CD4-positive, alpha-beta T cell (primary cell): ENCODE measurements around the gene HOXB8. TPM values are rescaled to one million over a fixed set of nuclear protein-coding genes. Genes with fewer than 3 reads are reported as not detected.

Source experiments
- ATAC-seq: fragments of 200-7000 bp; cut with Tn5 transposase; one replicate; pipeline ENCODE4 v1.10.0; 2022; ENCODE audit warnings: mild to moderate bottlenecking; ENCODE audit not compliant: poor library complexity
- CTCF ChIA-PET: fragments of 350-600 bp; sonication (Branson Sonifier 250); formaldehyde crosslinking; loops from one replicate; lab custom pipeline; 2021; ENCODE audit warnings: antibody characterized with exemption, inconsistent platforms; lab: Charles Lee
- POLR2A ChIA-PET: fragments of 350-600 bp; sonication (Branson Sonifier 250); formaldehyde crosslinking; loops from one replicate; lab custom pipeline; 2021; ENCODE audit warnings: antibody characterized with exemption, inconsistent platforms; lab: Charles Lee
- DNase-seq, 14 experiments: peaks; one replicate each; pipeline ENCODE4 v3.0.0-alpha.2; 2013 to 2020; ENCODE audit warnings: mixed read lengths in 2 of 14
- H3K27ac ChIP-seq, 2 donors: one replicate each; pipeline versions ENCODE4 v1.5.1 to v1.7.0; 2013; ENCODE audit warnings: low read length in 2 of 2, low read depth in 1 of 2, mild to moderate bottlenecking in 1 of 2
- H3K27me3 ChIP-seq, 2 experiments: 1 replicate in 1 of 2; 2 replicates in 1 of 2; pipeline versions ENCODE4 v1.6.1 to v1.7.0; 2013; ENCODE audit warnings: low read length in 2 of 2, control low read depth in 1 of 2, mild to moderate bottlenecking in 1 of 2, moderate library complexity in 1 of 2; ENCODE audit not compliant: insufficient read depth in 2 of 2, control insufficient read depth in 1 of 2
- H3K36me3 ChIP-seq: one replicate; pipeline ENCODE4 v1.6.1; 2013; ENCODE audit warnings: low read length, control low read depth; ENCODE audit not compliant: insufficient read depth
- H3K4me1 ChIP-seq: one replicate; pipeline ENCODE4 v1.6.1; 2013; ENCODE audit warnings: low read length, control low read depth; ENCODE audit not compliant: insufficient read depth
- H3K4me3 ChIP-seq: one replicate; pipeline ENCODE4 v1.5.1; 2013; ENCODE audit warnings: mild to moderate bottlenecking, low read length, moderate library complexity
- H3K9me3 ChIP-seq, 2 experiments: 1 replicate in 1 of 2; 2 replicates in 1 of 2; pipeline versions ENCODE4 v1.6.1 to v1.7.0; 2013; ENCODE audit warnings: low read length in 2 of 2, mild to moderate bottlenecking in 2 of 2, control low read depth in 1 of 2, moderate library complexity in 1 of 2; ENCODE audit not compliant: control insufficient read depth in 1 of 2, insufficient read depth in 1 of 2
- H3K27ac Mint-ChIP-seq: one replicate; pipeline ENCODE4 v1.8.0; 2020; ENCODE audit warnings: mixed read lengths
- H3K27me3 Mint-ChIP-seq: one replicate; pipeline ENCODE4 v1.8.0; 2021; ENCODE audit warnings: mixed read lengths
- H3K36me3 Mint-ChIP-seq: one replicate; pipeline ENCODE4 v1.8.0; 2021; ENCODE audit warnings: low read depth, mixed read lengths
- H3K4me1 Mint-ChIP-seq: one replicate; pipeline ENCODE4 v1.8.0; 2021; ENCODE audit warnings: low read depth, mixed read lengths
- H3K4me3 Mint-ChIP-seq: one replicate; pipeline ENCODE4 v1.8.0; 2020; ENCODE audit warnings: mild to moderate bottlenecking, mixed read lengths
- H3K9me3 Mint-ChIP-seq: one replicate; pipeline ENCODE4 v1.8.0; 2020; ENCODE audit warnings: mixed read lengths
- intact Hi-C, 2 experiments: fragments of 100-400 bp; cut with DNase I in 1 of 2; cut with micrococcal nuclease in 1 of 2; formaldehyde crosslinking; loops; one replicate each; pipeline versions ENCODE4 v1.15.1 to v1.9.0; 2023 to 2025; cut with DNase I, micrococcal nuclease
- total RNA-seq, 174 experiments: library from RNA in 2 of 174; stranded (reverse) in 2 of 174; gene quantifications; one replicate each; pipeline ENCODE4 v1.2.3 and lab custom pipeline; 2021 to 2026
- TF ChIP-seq, protein P1 (sequence below): fragments of 200-600 bp; IDR thresholded peaks from one replicate; pipeline ENCODE4 v1.8.0; 2022; ENCODE audit warnings: antibody characterized with exemption, mild to moderate bottlenecking

HOXB8 gene
- total RNA-seq, 2 experiments from 2014 or later, result not detected

DNA sequence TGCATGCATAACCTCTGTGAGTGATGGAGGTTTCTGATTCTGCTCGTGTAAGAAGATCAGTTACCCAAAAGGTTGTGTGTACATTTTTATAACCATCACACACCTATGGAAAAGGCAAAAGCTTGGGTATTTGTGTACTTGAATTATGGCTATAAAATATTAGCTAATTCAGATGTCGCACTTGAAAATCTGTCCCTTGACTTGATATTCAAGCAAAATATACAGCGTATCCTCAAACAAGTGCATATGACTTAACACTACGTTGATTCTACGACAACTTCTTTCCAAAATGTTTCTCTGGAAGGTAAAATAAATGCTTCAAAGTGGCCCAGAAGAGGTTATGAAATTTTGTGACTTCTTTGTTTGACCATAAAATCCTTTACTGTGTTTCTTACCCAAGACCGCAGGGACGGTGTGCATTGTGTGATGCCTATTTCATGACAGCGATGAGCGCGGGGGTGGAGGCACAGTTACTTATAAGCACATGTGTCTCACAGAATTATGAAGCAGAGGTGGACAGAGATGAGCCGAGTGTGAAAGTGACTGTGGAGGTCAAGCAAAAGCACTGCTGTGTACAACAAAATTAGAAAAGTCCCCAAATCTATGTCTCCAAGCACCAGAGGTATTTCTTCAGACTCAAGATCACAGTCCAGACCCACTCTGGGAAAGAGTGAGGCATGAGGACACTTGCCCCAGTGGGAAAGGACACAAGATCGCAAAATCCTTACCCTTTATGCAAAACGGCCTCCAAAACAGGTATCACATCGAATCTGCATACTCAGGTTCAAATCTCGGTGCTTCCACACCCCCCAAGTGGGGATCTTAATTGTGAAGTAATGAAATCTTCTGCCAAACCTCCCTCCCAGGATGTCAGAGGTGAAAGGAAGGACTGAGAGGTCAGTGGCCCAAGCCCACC is 15.2 kb upstream of the HOXB8 start:
- Histone ChIP-seq H3K36me3 (no peaks in the 10 kb centered on the region), H3K27ac (no peak overlapping the region), H3K9me3 (peaks cover 0 to 24% of the 10 kb centered on the region in 2 experiments), H3K4me1 (peaks cover 33% of the 10 kb centered on the region), H3K27me3 (peaks cover 88 to 97% of the 10 kb centered on the region in 2 experiments), H3K4me3 (no peak overlapping the region)
- POLR2A ChIA-PET, result interaction anchor here (1.4 kb wide), 1 partner anchor 314 kb away, joined by 3 read pairs; the partner anchor contains the start of gene SNF8
- Mint-ChIP-seq H3K9me3 (no peaks in the 10 kb centered on the region), H3K27ac (no peak overlapping the region), H3K4me3 (no peak overlapping the region), H3K36me3 (no peaks in the 10 kb centered on the region), H3K4me1 (peaks cover 21% of the 10 kb centered on the region), H3K27me3 (peaks cover 98% of the 10 kb centered on the region)
- DNase-seq (no peak), ATAC-seq (no peak)
- TF ChIP-seq, protein P1, sequence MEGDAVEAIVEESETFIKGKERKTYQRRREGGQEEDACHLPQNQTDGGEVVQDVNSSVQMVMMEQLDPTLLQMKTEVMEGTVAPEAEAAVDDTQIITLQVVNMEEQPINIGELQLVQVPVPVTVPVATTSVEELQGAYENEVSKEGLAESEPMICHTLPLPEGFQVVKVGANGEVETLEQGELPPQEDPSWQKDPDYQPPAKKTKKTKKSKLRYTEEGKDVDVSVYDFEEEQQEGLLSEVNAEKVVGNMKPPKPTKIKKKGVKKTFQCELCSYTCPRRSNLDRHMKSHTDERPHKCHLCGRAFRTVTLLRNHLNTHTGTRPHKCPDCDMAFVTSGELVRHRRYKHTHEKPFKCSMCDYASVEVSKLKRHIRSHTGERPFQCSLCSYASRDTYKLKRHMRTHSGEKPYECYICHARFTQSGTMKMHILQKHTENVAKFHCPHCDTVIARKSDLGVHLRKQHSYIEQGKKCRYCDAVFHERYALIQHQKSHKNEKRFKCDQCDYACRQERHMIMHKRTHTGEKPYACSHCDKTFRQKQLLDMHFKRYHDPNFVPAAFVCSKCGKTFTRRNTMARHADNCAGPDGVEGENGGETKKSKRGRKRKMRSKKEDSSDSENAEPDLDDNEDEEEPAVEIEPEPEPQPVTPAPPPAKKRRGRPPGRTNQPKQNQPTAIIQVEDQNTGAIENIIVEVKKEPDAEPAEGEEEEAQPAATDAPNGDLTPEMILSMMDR, result no peak
- intact Hi-C loops, result no loop called here
- CTCF ChIA-PET, result no interaction called here

DNA sequence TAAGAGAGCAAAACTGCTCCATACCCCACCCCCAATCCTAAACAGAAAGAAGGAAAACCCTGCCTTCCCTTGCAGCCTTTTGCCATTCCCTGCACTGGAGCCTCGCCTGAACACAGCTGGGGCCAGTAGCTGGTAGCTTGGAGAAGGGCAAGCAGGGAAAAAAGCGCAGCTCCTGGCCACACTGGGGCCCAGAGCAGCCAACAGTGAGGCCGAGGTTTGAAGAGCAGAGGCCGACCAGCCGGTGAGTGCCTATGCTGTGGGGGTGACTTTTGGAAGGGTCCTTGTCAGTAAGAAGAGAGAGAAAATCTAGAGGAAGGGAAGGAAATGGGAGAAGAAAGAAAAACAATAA is 14.3 kb upstream of the HOXB8 start:
- Mint-ChIP-seq H3K27ac (no peak overlapping the region), H3K4me1 (peaks cover 21% of the 10 kb centered on the region), H3K9me3 (no peaks in the 10 kb centered on the region), H3K36me3 (no peaks in the 10 kb centered on the region), H3K4me3 (no peak overlapping the region), H3K27me3 (peaks cover 98% of the 10 kb centered on the region)
- no peak for DNase-seq
- Histone ChIP-seq H3K36me3 (no peaks in the 10 kb centered on the region), H3K9me3 (peaks cover 0 to 22% of the 10 kb centered on the region in 2 experiments), H3K4me1 (peaks cover 40% of the 10 kb centered on the region), H3K4me3 (no peak overlapping the region), H3K27me3 (peaks cover 86 to 97% of the 10 kb centered on the region in 2 experiments), H3K27ac (no peak overlapping the region)
- TF ChIP-seq, protein P1, result no peak
- POLR2A ChIA-PET, result interaction anchor here (1.1 to 1.4 kb wide), 2 partner anchors 10 to 315 kb away, joined by 3 read pairs; partner anchors contain the start of gene SNF8
- CTCF ChIA-PET, result no interaction called here
- no peak for ATAC-seq
- intact Hi-C loops, result no loop called here

DNA sequence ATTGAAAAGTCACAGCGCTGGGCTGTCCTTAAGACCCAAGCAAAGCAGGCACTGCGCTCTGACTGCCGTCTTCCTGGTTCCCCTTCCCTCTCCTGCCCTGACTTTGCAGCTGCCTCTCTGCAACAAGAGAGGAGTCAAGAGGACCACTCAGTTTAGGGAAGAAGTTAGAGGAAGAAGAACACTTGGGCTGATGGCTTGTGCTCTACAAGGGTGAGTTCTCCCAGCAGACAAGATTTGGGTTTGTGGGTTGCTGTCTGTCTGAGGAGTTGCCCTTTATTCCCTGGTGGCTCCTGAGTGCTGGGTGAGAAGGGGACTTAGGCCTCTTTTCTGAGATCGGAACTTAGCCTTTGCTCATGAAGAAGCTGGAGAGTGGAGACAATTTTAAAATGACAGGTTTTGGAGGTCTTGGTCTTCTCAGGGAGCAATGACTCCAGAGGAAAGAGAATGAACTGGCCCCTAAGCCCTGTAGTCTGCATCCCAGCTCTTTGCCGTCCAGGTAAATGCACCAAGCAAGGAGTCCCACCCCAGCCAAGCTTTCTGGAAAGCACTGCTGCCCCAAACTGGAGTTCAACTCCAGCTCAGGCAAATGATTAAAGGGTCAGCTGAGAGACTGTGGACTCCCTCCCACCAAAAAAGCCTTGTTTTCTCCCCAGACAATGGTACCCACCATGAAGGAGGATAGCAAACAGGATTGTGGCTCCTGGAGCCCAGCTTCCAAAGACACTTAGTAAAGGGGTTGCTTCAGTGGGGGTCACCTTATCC is 13.7 kb upstream of the HOXB8 start:
- Mint-ChIP-seq H3K4me3 (no peak overlapping the region), H3K36me3 (no peaks in the 10 kb centered on the region), H3K27ac (no peak overlapping the region), H3K27me3 (peaks cover 97% of the 10 kb centered on the region), H3K4me1 (peaks cover 21% of the 10 kb centered on the region), H3K9me3 (no peaks in the 10 kb centered on the region)
- DNase-seq (peak in 1 of 14 experiments; percentile 19), ATAC-seq (no peak)
- TF ChIP-seq, protein P1, result no peak
- intact Hi-C loops, result no loop called here
- ChIA-PET CTCF (no interaction called here), POLR2A (interaction anchor here (1.1 to 1.8 kb wide), 3 partner anchors 8 to 316 kb away, joined by 3 to 4 read pairs (median 3); partner anchors contain the start of gene SNF8)
- Histone ChIP-seq H3K4me3 (no peak overlapping the region), H3K9me3 (peaks cover 0 to 16% of the 10 kb centered on the region in 2 experiments), H3K27ac (no peak overlapping the region), H3K27me3 (peaks cover 86 to 97% of the 10 kb centered on the region in 2 experiments), H3K4me1 (peaks cover 35% of the 10 kb centered on the region), H3K36me3 (no peaks in the 10 kb centered on the region)
